CD4-positive, alpha-beta T cell treated with Interferon gamma for 1 hour (primary cell): ENCODE results near the gene SSU72.
"Not testable (repeated sequence)": the region's sequence is repeated elsewhere in the genome, so short reads cannot be mapped to it uniquely, and the experiment has no call there.

Source experiments
- DNase-seq: peaks from one replicate; pipeline ENCODE4 v3.0.0-alpha.2; 2020

Gene SSU72

DNA sequence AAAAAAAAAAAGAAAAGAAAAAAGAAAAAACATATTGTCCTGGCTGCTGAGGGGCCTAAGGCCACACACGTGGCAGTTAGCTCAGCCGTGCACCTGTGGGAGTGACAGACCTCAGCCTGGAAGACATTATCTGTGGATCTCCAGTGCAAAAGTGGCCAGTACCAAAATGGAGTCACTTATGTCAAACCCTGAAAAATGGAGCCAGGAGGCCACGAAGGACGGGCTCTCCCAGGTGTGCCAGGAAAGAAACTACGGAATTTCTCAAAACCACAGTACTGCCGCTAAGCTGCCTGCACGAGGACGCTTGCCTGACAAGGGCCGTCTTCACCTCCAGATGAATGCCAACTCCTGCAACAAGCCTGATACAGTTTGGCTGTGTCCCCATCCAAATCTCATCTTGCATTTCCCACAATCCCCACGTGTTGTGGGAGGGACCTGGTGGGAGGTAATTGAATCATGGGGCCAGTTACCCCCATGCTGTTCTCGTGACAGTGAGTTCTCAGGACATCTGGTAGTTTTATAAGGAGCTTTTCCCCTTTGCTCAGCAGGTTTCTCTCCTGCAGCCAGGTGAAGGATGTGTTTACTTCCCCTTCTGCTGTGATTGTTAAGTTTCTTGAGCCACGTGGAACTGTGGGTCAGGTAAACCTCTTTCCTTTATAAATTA is 35.3 kb upstream of the SSU72 start:
- DNase-seq, result no peak

DNA sequence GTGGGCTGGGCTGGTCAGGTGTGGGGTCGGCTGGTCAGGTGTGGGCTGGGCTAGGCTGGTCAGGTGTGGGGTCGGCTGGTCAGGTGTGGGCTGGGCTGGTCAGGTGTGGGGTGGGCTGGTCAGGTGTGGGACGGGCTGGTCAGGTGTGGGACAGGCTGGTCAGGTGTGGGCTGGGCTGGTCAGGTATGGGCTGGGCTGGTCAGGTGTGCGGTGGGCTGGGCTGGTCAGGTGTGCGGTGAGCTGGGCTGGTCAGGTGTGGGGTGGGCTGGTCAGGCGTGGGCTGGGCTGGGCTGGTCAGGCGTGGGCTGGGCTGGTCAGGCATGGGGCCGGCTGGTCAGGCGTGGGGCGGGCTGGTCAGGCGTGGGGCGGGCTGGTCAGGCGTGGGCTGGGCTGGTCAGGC is 31.6 kb upstream of the SSU72 start:
- DNase-seq, result no peak

DNA sequence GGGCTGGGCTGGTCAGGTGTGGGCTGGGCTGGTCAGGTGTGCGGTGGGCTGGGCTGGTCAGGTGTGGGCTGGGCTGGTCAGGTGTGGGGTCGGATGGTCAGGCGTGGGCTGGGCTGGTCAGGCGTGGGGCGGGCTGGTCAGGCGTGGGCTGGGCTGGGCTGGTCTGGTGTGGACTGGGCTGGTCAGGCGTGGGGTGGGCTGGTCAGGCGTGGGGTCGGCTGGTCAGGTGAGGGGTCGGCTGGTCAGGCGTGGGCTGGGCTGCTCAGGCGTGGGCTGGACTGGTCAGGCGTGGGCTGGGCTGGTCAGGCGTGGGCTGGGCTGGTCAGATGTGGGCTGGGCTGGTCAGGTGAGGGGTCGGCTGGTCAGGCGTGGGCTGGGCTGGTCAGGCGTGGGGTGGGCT is 31.1 kb upstream of the SSU72 start:
- DNase-seq, result no peak

DNA sequence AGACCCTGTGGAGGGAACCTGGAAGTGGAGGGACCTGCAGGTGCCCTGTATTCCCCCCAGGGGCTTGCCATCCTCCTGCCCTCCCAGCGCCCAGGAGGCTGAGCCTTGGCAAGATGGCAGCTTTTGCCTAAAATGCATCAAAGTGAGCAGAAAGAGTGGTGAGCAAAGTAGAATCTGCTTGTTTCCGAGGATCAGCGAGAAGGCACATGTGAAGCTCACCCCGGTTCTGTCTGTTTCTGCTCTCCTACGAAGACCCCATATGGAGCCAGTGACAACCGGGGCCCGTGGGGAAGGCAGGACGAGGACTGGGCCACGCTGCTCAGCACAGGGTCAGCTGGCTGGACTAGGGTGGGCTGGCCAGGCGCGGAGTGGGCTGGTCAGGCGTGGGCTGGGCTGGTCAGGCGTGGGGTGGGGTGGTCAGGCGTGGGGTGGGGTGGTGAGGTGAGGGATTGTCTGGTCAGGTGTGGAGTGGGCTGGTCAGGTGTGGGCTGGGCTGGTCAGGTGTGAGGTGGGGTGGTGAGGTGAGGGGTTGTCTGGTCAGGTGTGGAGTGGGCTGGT is 30.4 kb upstream of the SSU72 start:
- DNase-seq, result no peak

GRCh38 chr1:1604374-1605033 is 29.8 kb upstream of the SSU72 start:
- DNase-seq, result no peak

DNA sequence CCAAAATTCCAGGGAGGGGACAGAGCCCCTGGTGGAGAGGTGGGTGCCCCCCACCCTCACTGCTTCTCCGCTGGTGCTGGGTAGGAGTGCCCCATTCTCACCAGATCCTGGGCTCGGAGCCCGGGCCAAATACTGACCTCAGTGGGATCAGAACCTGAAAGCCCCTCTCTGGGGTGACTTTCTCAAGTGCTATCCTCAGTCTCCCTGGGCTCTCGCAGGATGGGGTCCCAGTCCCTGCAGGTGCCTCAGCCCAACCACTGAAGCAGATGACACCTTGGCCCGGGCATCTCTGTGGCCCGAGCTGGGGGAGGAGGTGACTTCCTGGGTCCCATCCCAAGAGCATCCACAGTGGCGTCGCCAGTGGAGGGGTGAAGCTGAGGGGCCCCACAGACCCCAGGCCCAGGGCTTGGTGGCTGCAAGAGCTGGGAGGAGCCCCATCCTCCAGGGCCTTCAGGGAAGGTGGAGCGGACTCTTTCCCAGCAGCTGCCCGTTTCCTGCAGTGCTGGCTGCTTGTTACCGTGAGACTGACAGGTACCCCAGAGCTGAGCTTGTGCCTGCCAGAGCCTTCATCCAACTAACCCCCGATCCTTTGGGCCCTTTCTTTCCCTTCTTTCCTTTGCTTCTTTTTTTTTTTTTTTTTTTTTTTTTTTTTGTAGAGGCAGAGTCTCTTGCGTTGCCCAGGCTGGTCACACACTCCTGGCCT is 29.2 kb upstream of the SSU72 start:
- DNase-seq, result no peak

- DNase-seq, result no peak
Observed at GRCh38 chr1:1602968-1603506, 28.4 kb upstream of the SSU72 start.

DNA sequence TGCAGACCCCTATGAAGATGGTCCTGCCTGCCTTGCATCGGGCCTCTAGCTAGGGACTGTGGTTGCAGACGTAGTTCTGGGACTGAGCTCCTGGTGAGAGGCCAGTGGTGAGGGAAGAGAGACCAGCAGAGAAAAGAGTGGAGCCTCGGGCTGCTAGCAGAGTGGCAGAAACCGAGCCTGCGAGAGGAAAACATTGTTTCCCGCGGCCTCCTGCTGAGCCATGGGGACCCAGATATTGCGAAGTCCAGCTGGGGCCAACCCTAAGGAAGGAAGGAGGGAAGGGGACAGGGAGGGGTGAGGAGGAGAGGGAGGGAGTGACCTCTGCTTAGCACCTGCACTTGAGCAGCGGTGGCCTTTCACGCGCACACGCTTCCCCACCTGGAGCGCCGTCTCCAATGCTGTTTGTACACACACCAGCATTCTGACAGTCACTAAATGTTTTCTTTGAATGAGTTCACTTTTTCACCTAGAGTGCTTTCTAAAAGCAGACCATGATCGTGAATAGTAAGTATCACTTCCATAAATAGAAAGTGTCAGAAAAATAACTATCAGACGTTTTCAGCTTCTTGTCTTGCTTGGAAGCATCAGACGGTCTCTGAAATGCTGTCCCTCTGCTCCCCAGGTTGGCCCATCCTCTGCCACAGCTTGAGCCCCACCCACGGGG is 27.8 kb upstream of the SSU72 start:
- no peak for DNase-seq

- DNase-seq, result no peak
Observed at GRCh38 chr1:1601564-1602303, 27.1 kb upstream of the SSU72 start.

DNA sequence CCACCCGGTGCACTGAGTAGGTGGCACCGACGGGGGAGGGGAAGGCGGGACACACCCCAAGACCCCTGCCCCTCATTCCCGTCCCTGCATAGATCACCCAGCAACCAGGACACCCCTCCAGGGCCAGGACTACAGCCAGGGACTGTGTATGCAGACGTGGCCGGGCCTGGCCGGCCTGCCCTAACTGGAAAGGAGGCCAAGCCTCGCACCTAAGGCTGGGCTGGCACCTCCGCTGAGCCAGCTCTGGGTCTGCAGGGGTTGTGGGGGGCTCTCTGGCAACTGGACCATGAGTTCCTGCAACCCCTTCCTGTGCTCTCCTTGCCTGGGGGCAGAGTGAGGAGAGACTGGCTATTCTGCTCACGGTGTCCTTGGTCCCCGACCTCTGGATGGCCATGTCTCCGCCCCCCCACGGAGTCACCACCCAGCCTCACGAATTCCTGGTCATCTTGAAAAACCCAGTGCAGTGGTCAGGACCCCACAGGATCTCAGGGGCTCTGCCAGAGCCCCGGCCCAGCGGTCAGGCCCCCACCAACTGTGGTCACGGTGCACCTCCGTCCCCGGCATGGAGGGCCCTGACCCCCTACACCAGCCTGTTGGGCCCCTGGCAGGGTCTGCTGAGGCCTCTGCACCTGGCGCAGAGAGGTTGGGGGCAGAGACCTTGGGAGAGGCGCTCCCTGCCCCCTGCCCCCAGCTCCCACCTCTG is 26.3 kb upstream of the SSU72 start:
- no peak for DNase-seq

GRCh38 chr1:1599935-1600860 is 25.5 kb upstream of the SSU72 start, which contains the start of gene FNDC10:
Gene FNDC10 (minus strand): TSS chr1:1600135. CDS start chr1:1600015, 120 bp downstream.
- DNase-seq, result no peak

- peak; percentile 21 for DNase-seq
Observed at GRCh38 chr1:1599030-1599934, 24.6 kb upstream of the SSU72 start.

DNA sequence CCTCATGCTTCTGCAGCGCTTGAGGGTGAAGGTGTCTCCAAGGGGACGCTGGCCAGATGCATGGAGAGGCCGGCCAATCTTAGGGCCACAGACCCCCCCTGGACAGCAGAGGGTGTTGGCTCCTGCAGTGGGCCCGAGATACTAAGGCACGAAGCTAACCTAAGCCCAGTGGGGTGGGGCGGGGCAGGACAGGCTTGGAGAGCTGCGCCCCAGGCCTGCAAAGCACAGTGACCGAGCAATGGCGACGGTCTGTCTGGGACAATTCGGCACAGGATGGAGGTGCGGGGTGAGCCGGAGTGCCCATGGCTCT is 24.0 kb upstream of the SSU72 start:
- DNase-seq, result no peak

DNA sequence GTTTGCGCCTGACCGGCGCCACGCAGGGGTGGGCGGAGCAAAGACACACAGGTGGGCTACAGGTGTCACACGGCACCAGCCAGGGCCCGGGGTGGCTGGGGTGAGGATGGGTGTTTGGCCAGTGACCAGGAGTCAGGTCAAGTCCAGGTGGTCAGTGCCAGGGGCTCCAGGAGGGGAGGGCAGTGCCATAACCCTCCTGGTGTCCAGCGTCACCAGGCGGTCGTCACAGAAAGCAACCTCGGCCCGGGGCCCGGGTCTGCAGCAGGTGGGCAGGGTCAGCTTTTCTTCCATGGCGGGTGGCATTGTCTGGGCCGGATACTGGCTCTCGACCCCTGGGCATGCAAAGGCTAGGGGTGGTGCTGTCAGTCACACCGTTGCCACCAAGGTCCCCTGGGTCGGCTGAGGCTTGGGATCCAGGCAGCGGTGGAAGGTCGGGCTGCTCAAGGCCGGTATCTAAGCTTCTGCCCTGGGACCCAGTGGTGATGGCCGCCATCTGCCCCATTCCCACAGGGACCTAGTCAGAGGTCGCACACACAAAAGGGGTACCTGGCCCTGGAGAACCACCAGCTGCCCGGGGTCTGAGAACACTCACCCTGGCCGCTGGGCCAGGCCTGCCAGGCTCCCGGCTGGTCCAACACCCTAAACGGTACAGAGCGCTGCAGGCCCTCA is 23.5 kb upstream of the SSU72 start:
- no peak for DNase-seq

GRCh38 chr1:1597275-1597930 is 22.7 kb upstream of the SSU72 start:
- DNase-seq, result no peak

- no peak for DNase-seq
Observed at GRCh38 chr1:1596493-1597274, 22.0 kb upstream of the SSU72 start.

- DNase-seq, result not testable (repeated sequence)
Observed at GRCh38 chr1:1595341-1595740, 20.7 kb upstream of the SSU72 start.
